Fibroblast of mammary gland (primary cell): Measurements from ENCODE around the gene PAPPA2.

Experiments used
- DNase-seq: peaks from one replicate; pipeline ENCODE4 v3.0.0-alpha.2; 2010; ENCODE audit warnings: low read depth
- H3K4me3 ChIP-seq: 2 replicates; pipeline ENCODE4 v1.5.1; 2011; ENCODE audit warnings: low read depth, mild to moderate bottlenecking, low read length, moderate library complexity; ENCODE audit not compliant: control insufficient read depth
- CTCF ChIP-seq: conservative IDR thresholded peaks from 2 replicates; pipeline ENCODE4 v1.5.1; 2011; ENCODE audit warnings: low read depth, low read length, inconsistent platforms; ENCODE audit not compliant: control insufficient read depth, insufficient read depth

The PAPPA2 gene

GRCh38 chr1:176811511-176812288 is 348.7 kb downstream of the PAPPA2 start:
- DNase-seq: no peak
- H3K4me3 ChIP-seq: no peak overlapping the region
- TF ChIP-seq CTCF: no peak

- no peak for TF ChIP-seq CTCF
Measured at GRCh38 chr1:176815621-176816020, 352.6 kb downstream of the PAPPA2 start.

GRCh38 chr1:176816232-176816631 is 353.3 kb downstream of the PAPPA2 start:
- no peak overlapping the region for H3K4me3 ChIP-seq
- no peak for DNase-seq
- TF ChIP-seq CTCF: no peak

More at GRCh38 chr1:176815621-176816020, 352.6 kb downstream of the PAPPA2 start:
- no peak for DNase-seq
- H3K4me3 ChIP-seq: no peak overlapping the region

- H3K4me3 ChIP-seq: no peak overlapping the region
- DNase-seq: peak; percentile 17
- TF ChIP-seq CTCF: no peak
Measured at GRCh38 chr1:176820391-176821031, 357.5 kb downstream of the PAPPA2 start.

- DNase-seq: peak; percentile 41
- TF ChIP-seq CTCF: no peak
- H3K4me3 ChIP-seq: no peak overlapping the region
Measured at GRCh38 chr1:176826265-176826664, 363.3 kb downstream of the PAPPA2 start.

GRCh38 chr1:176829261-176829660 is 366.3 kb downstream of the PAPPA2 start:
- no peak for TF ChIP-seq CTCF
- no peak for DNase-seq
- no peak overlapping the region for H3K4me3 ChIP-seq
